ENCODE data around the gene FBXW8. TPM values are rescaled to one million over a fixed set of nuclear protein-coding genes. Genes with fewer than 3 reads are reported as not detected.

The FBXW8 gene
- total RNA-seq, 4 donors from 2014 or later = 7.4 to 15.4 (median 10.2) TPM

- no peak overlapping the region for H3K4me3 ChIP-seq
- DNase-seq = no peak
- H3K27me3 ChIP-seq = peaks cover 0 to 37% (median 0%) of the 10 kb centered on the region in 4 donors
- intact Hi-C loops (cut with DNase I) = no loop called here
- no peak overlapping the region for H3K27ac ChIP-seq
- no peaks in the 10 kb centered on the region for H3K4me1 ChIP-seq
- WGBS, 2 donors = 71 to 77% methylated on average over 12 to 13 of the region's 13 CpGs
- TF ChIP-seq POLR2A (IDR thresholded peaks at IDR 0.05) = no peak
- TF ChIP-seq, protein P1, sequence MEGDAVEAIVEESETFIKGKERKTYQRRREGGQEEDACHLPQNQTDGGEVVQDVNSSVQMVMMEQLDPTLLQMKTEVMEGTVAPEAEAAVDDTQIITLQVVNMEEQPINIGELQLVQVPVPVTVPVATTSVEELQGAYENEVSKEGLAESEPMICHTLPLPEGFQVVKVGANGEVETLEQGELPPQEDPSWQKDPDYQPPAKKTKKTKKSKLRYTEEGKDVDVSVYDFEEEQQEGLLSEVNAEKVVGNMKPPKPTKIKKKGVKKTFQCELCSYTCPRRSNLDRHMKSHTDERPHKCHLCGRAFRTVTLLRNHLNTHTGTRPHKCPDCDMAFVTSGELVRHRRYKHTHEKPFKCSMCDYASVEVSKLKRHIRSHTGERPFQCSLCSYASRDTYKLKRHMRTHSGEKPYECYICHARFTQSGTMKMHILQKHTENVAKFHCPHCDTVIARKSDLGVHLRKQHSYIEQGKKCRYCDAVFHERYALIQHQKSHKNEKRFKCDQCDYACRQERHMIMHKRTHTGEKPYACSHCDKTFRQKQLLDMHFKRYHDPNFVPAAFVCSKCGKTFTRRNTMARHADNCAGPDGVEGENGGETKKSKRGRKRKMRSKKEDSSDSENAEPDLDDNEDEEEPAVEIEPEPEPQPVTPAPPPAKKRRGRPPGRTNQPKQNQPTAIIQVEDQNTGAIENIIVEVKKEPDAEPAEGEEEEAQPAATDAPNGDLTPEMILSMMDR (IDR thresholded peaks at IDR 0.05) = no peak
- H3K36me3 ChIP-seq = no peaks in the 10 kb centered on the region
- no peaks in the 10 kb centered on the region for H3K9me3 ChIP-seq
Measured at GRCh38 chr12:117040496-117040895, 129.7 kb downstream of the FBXW8 start.

DNA sequence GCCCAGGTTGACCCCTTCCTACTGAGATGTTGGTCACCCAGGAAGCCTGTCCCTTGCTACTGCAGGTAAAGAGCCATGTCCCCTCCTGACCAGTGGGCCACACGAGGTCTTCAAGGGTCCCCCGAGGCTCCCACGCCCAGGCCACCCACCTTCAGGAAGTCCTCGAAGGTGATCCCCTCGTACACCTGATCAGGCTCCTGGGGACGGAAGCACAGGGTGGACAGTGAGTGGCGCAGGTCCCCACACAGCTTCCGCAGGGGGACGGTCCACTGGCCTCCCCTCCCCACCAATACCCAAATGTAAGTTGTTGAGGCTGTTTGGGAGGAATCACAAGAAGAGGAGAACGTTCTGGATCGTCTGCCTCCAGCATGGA, 131.0 kb downstream of the FBXW8 start:
- H3K27me3 ChIP-seq = peaks cover 0 to 26% (median 0%) of the 10 kb centered on the region in 4 donors
- TF ChIP-seq POLR2A (IDR thresholded peaks at IDR 0.05) = no peak

GRCh38 chr12:117042171-117042842, 131.6 kb downstream of the FBXW8 start:
- TF ChIP-seq, protein P1 (IDR thresholded peaks at IDR 0.05) = no peak
- no peak for TF ChIP-seq POLR2A (IDR thresholded peaks at IDR 0.05)
- Histone ChIP-seq H3K36me3 (no peaks in the 10 kb centered on the region), H3K4me1 (no peaks in the 10 kb centered on the region), H3K4me3 (no peak overlapping the region), H3K27me3 (peaks cover 0 to 21% (median 0%) of the 10 kb centered on the region in 4 donors), H3K9me3 (no peaks in the 10 kb centered on the region), H3K27ac (no peak overlapping the region)
- DNase-seq = no peak
- intact Hi-C loops (cut with DNase I) = no loop called here
- WGBS, 2 donors = 81 to 82% methylated on average over 11 to 12 of the region's 23 CpGs

More for the DNA sequence above, 131.0 kb downstream of the FBXW8 start:
- no peaks in the 10 kb centered on the region for H3K9me3 ChIP-seq
- DNase-seq = no peak
- H3K4me1 ChIP-seq = no peaks in the 10 kb centered on the region
- H3K36me3 ChIP-seq = no peaks in the 10 kb centered on the region
- intact Hi-C loops (cut with DNase I) = no loop called here
- H3K4me3 ChIP-seq = no peak overlapping the region
- H3K27ac ChIP-seq = no peak overlapping the region
- WGBS, 2 donors = 90 to 97% methylated on average over 2 to 5 of the region's 11 CpGs

- Histone ChIP-seq H3K27ac (no peak overlapping the region), H3K9me3 (no peaks in the 10 kb centered on the region), H3K36me3 (no peaks in the 10 kb centered on the region), H3K4me1 (peaks cover 0 to under 1% (median 0%) of the 10 kb centered on the region in 3 donors), H3K4me3 (no peak overlapping the region), H3K27me3 (peaks cover 0 to 15% (median 0%) of the 10 kb centered on the region in 4 donors)
- TF ChIP-seq, protein P1 (IDR thresholded peaks at IDR 0.05) = no peak
- no peak for TF ChIP-seq POLR2A (IDR thresholded peaks at IDR 0.05)
- no peak for DNase-seq
- 46 to 68% methylated on average over 6 of the region's 6 CpGs for WGBS, 2 donors
- intact Hi-C loops (cut with DNase I) = no loop called here
Measured at GRCh38 chr12:117042862-117043261, 132.1 kb downstream of the FBXW8 start.

- Histone ChIP-seq H3K4me1 (peaks cover 0 to 15% (median 9%) of the 10 kb centered on the region in 3 donors), H3K9me3 (no peaks in the 10 kb centered on the region), H3K27me3 (peaks cover 0 to 10% (median 0%) of the 10 kb centered on the region in 4 donors), H3K4me3 (no peak overlapping the region), H3K36me3 (no peaks in the 10 kb centered on the region), H3K27ac (no peak overlapping the region)
- no peak for TF ChIP-seq POLR2A (IDR thresholded peaks at IDR 0.05)
- 61 to 92% methylated on average over 5 to 6 of the region's 11 CpGs for WGBS, 2 donors
- intact Hi-C loops (cut with DNase I) = no loop called here
- DNase-seq = no peak
Measured at GRCh38 chr12:117044311-117044710, 133.6 kb downstream of the FBXW8 start.

- no peaks in the 10 kb centered on the region for H3K9me3 ChIP-seq
- no peak for DNase-seq
- TF ChIP-seq, protein P1 (IDR thresholded peaks at IDR 0.05) = no peak
- no peak for TF ChIP-seq POLR2A (IDR thresholded peaks at IDR 0.05)
- no peaks in the 10 kb centered on the region for H3K36me3 ChIP-seq
- intact Hi-C loops (cut with DNase I) = no loop called here
- WGBS, 2 donors = 60 to 81% methylated on average over 10 to 13 of the region's 13 CpGs
- H3K27me3 ChIP-seq = peaks cover 0 to 10% (median 0%) of the 10 kb centered on the region in 4 donors
- peaks cover 0 to 15% (median 9%) of the 10 kb centered on the region in 3 donors for H3K4me1 ChIP-seq
- H3K27ac ChIP-seq = peak overlapping the region in 1 of 4 donors; percentile 17
- H3K4me3 ChIP-seq = no peak overlapping the region
Measured at GRCh38 chr12:117044790-117045159, 134.0 kb downstream of the FBXW8 start.

Data from esophagus squamous epithelium (tissue), 5 donors.